ENCODE data around the gene BMP7.
"Not testable (repeated sequence)": the region's sequence is repeated elsewhere in the genome, so short reads cannot be mapped to it uniquely, and the experiment has no call there.

Gene BMP7

GRCh38 chr20:57265336-57265996 lies 975 bp downstream of the BMP7 start:
- no peaks in the 10 kb centered on the region for H3K36me3 Mint-ChIP-seq
- CTCF ChIA-PET, result no interaction called here
- no peak overlapping the region for H3K27ac Mint-ChIP-seq
- H3K4me1 Mint-ChIP-seq, result peaks cover 3% of the 10 kb centered on the region
- DNase-seq, result no peak
- H3K4me3 Mint-ChIP-seq, result no peak overlapping the region
- H3K27me3 Mint-ChIP-seq, result peaks cover 100% of the 10 kb centered on the region
- no peaks in the 10 kb centered on the region for H3K9me3 Mint-ChIP-seq

- H3K27ac Mint-ChIP-seq, DNase-seq, H3K4me1 Mint-ChIP-seq, CTCF ChIA-PET, H3K36me3 Mint-ChIP-seq, H3K9me3 Mint-ChIP-seq, H3K4me3 Mint-ChIP-seq: not testable (repeated sequence)
- H3K27me3 Mint-ChIP-seq, result peaks cover 100% of the 10 kb centered on the region
Measured at GRCh38 chr20:57264908-57265335, 1.5 kb downstream of the BMP7 start.

- peaks cover 99% of the 10 kb centered on the region for H3K27me3 Mint-ChIP-seq
- H3K36me3 Mint-ChIP-seq, result no peaks in the 10 kb centered on the region
- H3K4me3 Mint-ChIP-seq, result no peak overlapping the region
- H3K9me3 Mint-ChIP-seq, result no peaks in the 10 kb centered on the region
- DNase-seq, result no peak
- peaks cover 3% of the 10 kb centered on the region for H3K4me1 Mint-ChIP-seq
- H3K27ac Mint-ChIP-seq, result no peak overlapping the region
- CTCF ChIA-PET, result no interaction called here
Measured at GRCh38 chr20:57263801-57264792, 2.3 kb downstream of the BMP7 start.

DNA sequence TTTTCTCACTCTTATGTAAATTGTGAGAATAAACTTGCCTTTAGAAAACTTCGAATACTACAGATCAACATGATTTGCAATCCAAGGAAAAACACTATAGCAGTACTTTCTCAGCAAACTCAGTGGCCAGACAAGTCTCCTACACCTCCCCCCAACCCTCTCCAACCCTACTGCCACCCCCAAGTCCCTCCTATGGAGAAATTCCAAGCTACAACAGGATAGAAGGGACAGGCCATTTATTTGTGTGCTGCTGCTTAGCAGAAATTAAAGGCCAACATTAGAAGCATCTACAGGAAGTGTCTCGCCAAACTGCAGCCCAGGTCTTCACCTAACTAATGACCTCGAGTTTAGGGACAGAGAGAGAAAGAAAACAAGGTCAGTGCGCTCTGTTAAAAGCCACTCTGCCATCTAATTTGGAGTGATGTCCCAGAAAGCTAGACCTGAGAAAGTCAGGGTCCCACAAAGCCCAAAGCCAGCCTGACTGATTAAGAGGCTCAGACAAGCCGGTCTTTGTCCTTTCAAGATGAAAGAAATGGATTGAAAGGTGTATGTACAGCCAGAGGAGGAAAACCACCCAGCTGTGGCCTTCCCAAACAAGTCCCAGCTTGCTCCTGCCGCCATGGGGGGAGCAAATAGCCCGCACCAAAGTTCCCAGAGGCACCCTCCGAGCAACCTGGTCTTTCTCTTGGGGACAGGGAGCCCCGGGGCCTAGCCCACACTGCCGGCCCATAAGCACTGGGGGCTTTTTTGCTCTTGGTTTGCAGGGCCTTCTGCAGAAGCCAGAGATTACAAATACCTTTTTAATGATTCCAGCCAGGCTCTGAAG lies 3.4 kb downstream of the BMP7 start:
- Mint-ChIP-seq H3K9me3 (no peaks in the 10 kb centered on the region), H3K4me1 (peaks cover 3% of the 10 kb centered on the region), H3K27ac (no peak overlapping the region), H3K36me3 (no peaks in the 10 kb centered on the region), H3K27me3 (peaks cover 98% of the 10 kb centered on the region), H3K4me3 (no peak overlapping the region)
- CTCF ChIA-PET, result no interaction called here
- DNase-seq, result no peak

- H3K9me3 Mint-ChIP-seq, result no peaks in the 10 kb centered on the region
- CTCF ChIA-PET, result no interaction called here
- H3K36me3 Mint-ChIP-seq, result no peaks in the 10 kb centered on the region
- no peak overlapping the region for H3K27ac Mint-ChIP-seq
- DNase-seq, result no peak
- H3K4me3 Mint-ChIP-seq, result no peak overlapping the region
- H3K4me1 Mint-ChIP-seq, result peaks cover 3% of the 10 kb centered on the region
- H3K27me3 Mint-ChIP-seq, result peaks cover 96% of the 10 kb centered on the region
Measured at GRCh38 chr20:57262301-57262700, 4.1 kb downstream of the BMP7 start.

- CTCF ChIA-PET, result no interaction called here
- Mint-ChIP-seq H3K27ac (no peak overlapping the region), H3K9me3 (no peaks in the 10 kb centered on the region), H3K4me3 (no peak overlapping the region), H3K36me3 (no peaks in the 10 kb centered on the region), H3K27me3 (peaks cover 89% of the 10 kb centered on the region), H3K4me1 (no peaks in the 10 kb centered on the region)
- DNase-seq, result no peak
Measured at GRCh38 chr20:57261457-57262251, 4.8 kb downstream of the BMP7 start.

DNA sequence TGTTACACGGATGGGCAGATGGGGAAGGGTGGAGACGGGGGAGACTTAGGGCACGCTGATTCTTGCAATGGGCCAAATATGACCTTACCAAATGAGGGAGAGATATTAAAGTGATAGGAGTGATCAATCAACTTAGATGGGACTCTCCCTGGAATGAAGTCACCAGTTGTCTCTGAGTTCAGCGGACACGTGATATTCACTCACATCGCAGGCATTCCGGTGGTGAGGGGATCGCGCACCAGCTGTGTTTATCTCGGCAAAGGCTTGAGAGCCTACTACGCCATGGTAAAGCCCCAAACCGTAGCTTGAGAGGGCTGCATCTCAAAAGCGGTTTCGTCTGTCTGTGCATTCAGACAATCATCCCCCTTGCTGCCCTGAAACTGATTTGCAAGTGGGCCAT lies 5.5 kb downstream of the BMP7 start:
- no peak for DNase-seq
- no peaks in the 10 kb centered on the region for H3K9me3 Mint-ChIP-seq
- no peak overlapping the region for H3K27ac Mint-ChIP-seq
- no peaks in the 10 kb centered on the region for H3K36me3 Mint-ChIP-seq
- H3K27me3 Mint-ChIP-seq, result peaks cover 87% of the 10 kb centered on the region
- CTCF ChIA-PET, result no interaction called here
- no peaks in the 10 kb centered on the region for H3K4me1 Mint-ChIP-seq
- H3K4me3 Mint-ChIP-seq, result no peak overlapping the region

- Mint-ChIP-seq H3K27ac (no peak overlapping the region), H3K9me3 (no peaks in the 10 kb centered on the region), H3K36me3 (no peaks in the 10 kb centered on the region), H3K4me1 (no peaks in the 10 kb centered on the region), H3K27me3 (peaks cover 86% of the 10 kb centered on the region), H3K4me3 (no peak overlapping the region)
- no peak for DNase-seq
- CTCF ChIA-PET, result no interaction called here
Measured at GRCh38 chr20:57259938-57260921, 6.2 kb downstream of the BMP7 start.

GRCh38 chr20:57259121-57259937 lies 7.1 kb downstream of the BMP7 start:
- no peaks in the 10 kb centered on the region for H3K36me3 Mint-ChIP-seq
- DNase-seq, result no peak
- H3K4me1 Mint-ChIP-seq, result no peaks in the 10 kb centered on the region
- H3K4me3 Mint-ChIP-seq, result no peak overlapping the region
- H3K27ac Mint-ChIP-seq, result no peak overlapping the region
- CTCF ChIA-PET, result no interaction called here
- no peaks in the 10 kb centered on the region for H3K9me3 Mint-ChIP-seq
- peaks cover 81% of the 10 kb centered on the region for H3K27me3 Mint-ChIP-seq

DNA sequence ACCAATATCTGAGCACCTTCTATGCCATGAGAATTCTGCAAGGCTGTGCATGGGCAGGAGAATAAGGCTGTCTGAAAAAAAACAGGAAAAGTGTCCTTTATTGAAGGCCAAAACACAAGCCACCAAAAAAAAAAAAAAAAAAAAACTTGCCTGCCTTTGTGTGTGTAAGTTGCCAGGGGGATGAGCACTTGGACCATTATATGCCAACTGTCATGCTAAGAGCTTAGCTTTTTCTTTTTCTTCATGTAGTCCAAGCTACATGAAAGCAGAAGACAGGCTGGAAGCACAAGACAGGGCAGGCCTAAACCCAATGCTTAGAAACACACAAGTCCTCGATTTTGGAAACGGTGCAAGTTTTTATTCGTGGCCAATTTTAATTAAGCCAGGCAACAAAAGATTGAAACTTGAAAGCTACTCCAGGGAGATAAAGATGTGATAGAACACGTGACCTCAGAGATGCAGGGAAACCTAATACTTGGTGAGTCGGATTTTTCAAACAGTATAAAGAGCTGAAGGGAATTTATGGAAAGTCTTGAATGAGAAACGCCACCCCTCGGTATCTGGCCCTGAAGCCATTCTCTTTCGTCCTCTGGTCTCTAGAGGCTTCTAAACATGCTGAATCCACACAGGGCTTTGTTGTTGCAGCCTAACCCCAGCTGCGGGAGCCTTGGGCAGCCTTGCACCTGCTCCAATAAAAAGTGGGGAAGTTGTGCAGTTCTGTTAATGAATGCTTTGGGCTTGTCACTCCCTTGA lies 8.6 kb downstream of the BMP7 start:
- H3K36me3 Mint-ChIP-seq, result no peaks in the 10 kb centered on the region
- no peak for DNase-seq
- H3K27me3 Mint-ChIP-seq, result peaks cover 66% of the 10 kb centered on the region
- CTCF ChIA-PET, result no interaction called here
- no peaks in the 10 kb centered on the region for H3K4me1 Mint-ChIP-seq
- no peak overlapping the region for H3K27ac Mint-ChIP-seq
- no peaks in the 10 kb centered on the region for H3K9me3 Mint-ChIP-seq
- H3K4me3 Mint-ChIP-seq, result no peak overlapping the region

DNA sequence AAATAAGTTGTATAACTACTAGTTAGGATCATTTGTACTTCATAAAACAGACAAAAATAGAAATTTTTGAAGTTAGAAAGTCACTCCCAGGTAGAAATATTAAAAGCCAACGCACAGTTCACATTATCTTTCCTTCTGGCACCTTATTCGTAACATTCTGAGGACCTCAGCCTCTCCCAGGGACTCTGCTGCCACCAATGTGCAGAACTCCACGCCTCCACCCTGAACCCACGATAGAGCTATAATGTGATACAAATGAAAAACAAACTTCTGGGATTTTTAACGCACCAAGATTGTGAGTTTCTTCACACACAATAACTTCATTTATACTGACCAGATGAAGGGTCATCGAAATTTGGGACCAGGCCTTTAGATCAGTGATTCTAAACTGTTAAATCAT lies 9.5 kb downstream of the BMP7 start:
- DNase-seq, result no peak
- no peaks in the 10 kb centered on the region for H3K9me3 Mint-ChIP-seq
- no peaks in the 10 kb centered on the region for H3K4me1 Mint-ChIP-seq
- no peak overlapping the region for H3K27ac Mint-ChIP-seq
- H3K36me3 Mint-ChIP-seq, result no peaks in the 10 kb centered on the region
- peaks cover 63% of the 10 kb centered on the region for H3K27me3 Mint-ChIP-seq
- CTCF ChIA-PET, result no interaction called here
- H3K4me3 Mint-ChIP-seq, result no peak overlapping the region

DNA sequence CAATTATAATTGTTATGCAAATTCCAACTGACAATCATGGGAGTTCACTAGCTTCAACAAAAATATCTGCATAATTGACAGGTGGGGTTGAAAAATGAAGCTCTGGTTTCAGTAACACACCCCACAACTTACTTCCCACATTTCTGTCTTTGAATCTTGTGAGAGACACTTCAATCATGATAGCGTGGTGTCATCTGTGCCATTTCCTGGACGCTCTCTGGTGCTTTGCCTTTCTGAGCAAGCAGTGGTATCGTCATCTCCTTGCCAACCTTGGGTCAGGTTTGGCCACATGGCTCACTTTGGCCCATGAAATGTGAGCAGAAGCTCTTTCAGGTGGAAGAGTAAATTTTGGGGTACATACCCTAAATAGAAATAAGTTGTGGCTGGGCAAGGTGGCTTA lies 10.2 kb downstream of the BMP7 start:
- DNase-seq, result no peak
- Mint-ChIP-seq H3K27ac (no peak overlapping the region), H3K27me3 (peaks cover 59% of the 10 kb centered on the region), H3K4me3 (no peak overlapping the region), H3K36me3 (no peaks in the 10 kb centered on the region), H3K9me3 (no peaks in the 10 kb centered on the region), H3K4me1 (peaks cover 2% of the 10 kb centered on the region)
- CTCF ChIA-PET, result no interaction called here
